ENCODE data around the gene SNRPD1. TPM values are rescaled to one million over a fixed set of nuclear protein-coding genes. Genes with fewer than 3 reads are reported as not detected.
"Not testable (repeated sequence)": the region's sequence is repeated elsewhere in the genome, so short reads cannot be mapped to it uniquely, and the experiment has no call there.

SNRPD1 gene
- total RNA-seq (2014; rRNA removed; shearing (Covaris generic)): 23.4 and 26.3 TPM in 2 replicates

- peak; percentile 86 for DNase-seq (ENCODE audit: low spot score)
Observed at GRCh38 chr18:21612125-21613039, at the start of gene SNRPD1. SNRPD1 (plus strand) TSS chr18:21612314; CDS start chr18:21612430, 116 bp downstream.

GRCh38 chr18:21571772-21572171 is 40.3 kb upstream of the SNRPD1 start:
- DNase-seq (ENCODE audit: low spot score): no peak

- no peak for DNase-seq (ENCODE audit: low spot score)
Observed at GRCh38 chr18:21575656-21576055, 36.5 kb upstream of the SNRPD1 start.

GRCh38 chr18:21584391-21584790 is 27.7 kb upstream of the SNRPD1 start:
- DNase-seq (ENCODE audit: low spot score): no peak

- not testable (repeated sequence) for DNase-seq (ENCODE audit: low spot score)
Observed at GRCh38 chr18:21592361-21592760, 19.8 kb upstream of the SNRPD1 start.

GRCh38 chr18:21593540-21594257 is 18.4 kb upstream of the SNRPD1 start:
- no peak for DNase-seq (ENCODE audit: low spot score)

- DNase-seq (ENCODE audit: low spot score): no peak
Observed at GRCh38 chr18:21597620-21598019, 14.5 kb upstream of the SNRPD1 start.

- DNase-seq (ENCODE audit: low spot score): peak; percentile 36
Observed at GRCh38 chr18:21598726-21599584, 13.2 kb upstream of the SNRPD1 start.

- peak; percentile 19 for DNase-seq (ENCODE audit: low spot score)
Observed at GRCh38 chr18:21599585-21600525, 12.3 kb upstream of the SNRPD1 start.

- peak; percentile 91 for DNase-seq (ENCODE audit: low spot score)
Observed at GRCh38 chr18:21600526-21601410, 11.3 kb upstream of the SNRPD1 start, which contains the start of gene ESCO1. ESCO1 (minus strand) TSS chr18:21600704; CDS start chr18:21574843, 25,861 bp downstream.

GRCh38 chr18:21602299-21602587 is 9.9 kb upstream of the SNRPD1 start:
- DNase-seq (ENCODE audit: low spot score): no peak

GRCh38 chr18:21604671-21605070 is 7.4 kb upstream of the SNRPD1 start:
- DNase-seq (ENCODE audit: low spot score): no peak

- DNase-seq (ENCODE audit: low spot score): no peak
Observed at GRCh38 chr18:21605213-21605612, 6.9 kb upstream of the SNRPD1 start.

GRCh38 chr18:21611401-21612124 is 551 bp upstream of the SNRPD1 start:
- not testable (repeated sequence) for DNase-seq (ENCODE audit: low spot score)

GRCh38 chr18:21621640-21622039 is 9.5 kb downstream of the SNRPD1 start:
- not testable (repeated sequence) for DNase-seq (ENCODE audit: low spot score)

GRCh38 chr18:21629089-21629832 is 17.1 kb downstream of the SNRPD1 start:
- no peak for DNase-seq (ENCODE audit: low spot score)

GRCh38 chr18:21632393-21632792 is 20.3 kb downstream of the SNRPD1 start:
- DNase-seq (ENCODE audit: low spot score): peak; percentile 7

- DNase-seq (ENCODE audit: low spot score): no peak
Observed at GRCh38 chr18:21634588-21635199, 22.6 kb downstream of the SNRPD1 start.

All from HT-29 (cell line).